Putamen (tissue), 1 donor: ENCODE measurements around the gene CMPK1.

Experiments used
- DNase-seq: peaks from one replicate; pipeline ENCODE4 v3.0.0-alpha.2; 2016; ENCODE audit warnings: low spot score

Gene CMPK1

DNA sequence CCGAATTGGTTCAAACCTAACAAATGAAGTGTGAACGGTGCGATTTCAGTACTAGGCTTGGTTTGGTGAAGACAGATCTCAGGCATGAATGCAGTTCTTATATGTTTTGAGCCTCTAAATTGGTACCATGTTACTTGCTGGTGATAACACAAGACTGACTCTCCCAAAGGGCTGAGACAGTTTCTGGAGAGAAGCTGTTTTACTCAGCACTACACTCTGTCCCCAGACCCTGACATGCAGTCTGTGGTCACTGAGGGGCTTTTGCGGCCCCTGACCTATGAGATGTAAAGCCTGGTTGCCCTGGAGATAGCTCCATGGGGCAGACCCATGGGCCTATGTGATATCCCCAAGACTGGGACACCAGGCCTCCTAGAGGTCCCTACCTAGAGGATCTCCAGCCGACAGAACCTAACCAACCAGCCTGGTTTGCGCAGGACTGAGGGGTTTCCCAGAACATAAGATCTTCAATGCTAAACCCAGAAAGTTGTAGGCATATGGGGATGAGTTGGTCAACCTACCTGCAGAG lies 63.1 kb downstream of the CMPK1 start:
- no peak for DNase-seq

DNA sequence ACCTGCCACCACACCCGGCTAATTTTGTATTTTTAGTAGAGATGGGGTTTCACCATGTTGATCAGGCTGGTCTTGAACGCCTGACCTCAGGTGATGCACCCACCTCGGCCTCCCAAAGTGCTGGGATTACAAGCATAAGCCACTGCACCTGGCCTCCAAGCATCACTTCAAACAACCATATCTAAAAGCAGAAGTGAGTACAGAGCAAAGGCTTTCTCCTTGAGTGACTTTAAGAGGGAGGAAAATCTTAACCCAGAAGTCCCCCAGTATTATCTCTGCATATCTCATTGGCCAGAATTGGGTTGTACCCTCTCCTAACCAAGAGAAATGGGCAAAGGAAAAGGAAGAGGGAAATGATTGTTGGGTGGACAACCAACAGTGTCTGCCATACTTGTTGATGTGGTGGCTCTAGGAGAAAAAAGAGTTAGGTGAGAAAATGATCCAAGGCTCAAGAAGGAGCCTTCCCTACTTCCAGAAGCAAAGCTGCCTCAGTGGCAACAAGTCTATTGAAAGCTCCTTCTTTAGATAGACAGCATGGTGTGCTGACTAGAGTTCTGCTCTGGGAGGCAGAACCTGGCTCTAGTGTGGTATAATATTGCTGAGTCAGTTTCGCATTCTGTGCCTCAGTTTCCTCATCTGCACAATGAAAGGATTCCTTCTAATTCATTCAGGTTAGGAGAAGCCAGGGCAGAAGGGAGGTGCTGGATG lies 65.7 kb downstream of the CMPK1 start:
- DNase-seq = no peak

DNA sequence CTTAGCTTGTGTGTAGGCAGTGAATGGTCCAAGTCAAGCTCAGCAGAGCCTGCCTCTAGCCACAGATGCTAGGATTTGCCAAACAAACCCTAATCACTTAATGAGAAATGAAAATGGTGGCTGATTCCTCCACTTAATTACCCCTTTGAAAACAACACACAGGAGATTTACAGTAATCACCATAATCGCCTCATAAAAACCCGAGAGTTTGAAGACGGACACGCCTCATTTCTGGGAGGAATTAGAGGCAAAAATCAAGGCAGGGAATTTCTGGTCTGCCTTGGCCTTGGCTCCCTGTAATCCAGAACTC lies 66.2 kb downstream of the CMPK1 start:
- no peak for DNase-seq

DNA sequence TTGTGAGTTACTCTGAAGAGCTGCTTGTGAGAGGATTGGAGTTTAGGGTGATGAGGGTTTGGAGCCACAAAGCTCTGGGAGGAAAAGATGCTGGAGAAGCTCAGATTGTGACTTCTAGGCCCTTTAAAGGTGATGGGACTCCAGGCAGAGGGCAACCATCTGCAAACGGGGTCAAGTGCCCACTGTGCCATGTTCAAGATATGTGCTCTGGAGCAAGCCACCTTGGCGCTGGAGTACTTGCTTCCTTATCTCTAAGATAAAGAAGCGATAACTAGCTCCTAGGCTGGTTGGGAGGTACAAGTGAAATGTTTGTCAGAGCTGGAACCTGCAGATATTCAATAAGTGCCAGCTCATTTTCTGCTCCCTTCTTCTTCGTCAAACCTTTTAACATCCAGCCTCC lies 68.2 kb downstream of the CMPK1 start:
- no peak for DNase-seq

DNA sequence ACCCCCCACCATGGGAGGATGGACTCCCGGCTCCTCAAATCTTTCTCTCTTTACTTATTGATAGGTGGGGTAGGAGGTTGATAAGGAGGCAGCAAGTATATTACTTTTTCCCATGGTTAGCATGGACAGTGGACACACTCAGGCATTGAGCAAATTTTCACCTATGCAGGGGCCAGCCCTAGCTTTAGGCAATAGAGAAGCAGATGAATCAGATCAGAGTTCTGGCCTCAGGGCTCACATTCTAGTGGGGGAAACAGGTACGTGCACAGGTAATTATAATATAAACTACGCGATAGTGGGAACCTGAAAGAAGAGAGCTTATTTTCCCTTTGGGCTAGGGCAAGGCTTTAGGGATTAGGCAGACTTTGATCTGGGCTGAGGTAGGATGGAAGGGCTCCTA lies 69.0 kb downstream of the CMPK1 start:
- no peak for DNase-seq

DNA sequence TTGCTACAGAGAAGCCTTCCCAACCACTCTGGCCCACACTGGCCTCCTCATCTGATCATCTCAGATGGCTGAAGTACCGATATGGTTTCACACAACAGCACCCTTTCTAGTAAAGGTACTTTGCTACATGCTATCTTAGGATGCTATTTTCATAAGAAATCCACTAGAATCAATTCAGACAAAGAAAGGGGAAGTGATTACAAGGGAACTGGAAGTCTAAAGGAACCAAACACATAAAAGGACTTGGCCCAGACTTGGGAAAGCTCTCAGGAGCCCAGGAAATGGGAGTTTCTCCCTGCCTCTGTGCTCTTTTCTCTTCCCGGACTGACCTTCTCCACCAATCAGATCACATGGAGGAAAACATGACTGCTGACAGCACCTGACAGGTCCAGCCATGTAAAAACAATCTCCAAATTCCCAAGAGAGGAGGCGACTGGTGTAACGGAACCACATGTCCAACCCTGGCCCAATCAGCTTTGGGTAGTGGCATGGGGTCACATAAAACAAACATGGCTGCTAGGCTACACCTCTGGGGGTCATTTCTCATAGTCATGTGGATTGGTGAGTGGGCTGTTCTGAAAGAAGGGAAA lies 69.8 kb downstream of the CMPK1 start:
- no peak for DNase-seq

DNA sequence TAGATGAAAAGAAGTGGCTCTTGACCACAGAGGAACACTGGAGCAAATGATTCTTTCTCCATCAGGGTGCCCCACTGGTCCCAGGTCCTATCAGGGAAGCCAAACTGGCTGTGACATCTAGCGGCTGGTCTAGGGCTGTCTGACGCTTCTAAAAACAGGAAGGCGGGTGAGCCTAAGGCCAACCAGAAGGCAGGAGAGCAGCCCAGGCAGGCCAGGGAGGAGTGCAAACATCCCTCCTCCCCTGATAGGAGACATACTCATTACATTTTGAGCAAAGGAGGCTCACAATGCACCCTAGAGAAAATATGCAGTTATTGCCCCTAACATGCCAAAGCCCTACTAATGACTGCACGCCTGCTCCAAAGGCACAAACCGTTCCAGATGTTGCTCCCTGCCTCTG lies 72.1 kb downstream of the CMPK1 start:
- DNase-seq = no peak

DNA sequence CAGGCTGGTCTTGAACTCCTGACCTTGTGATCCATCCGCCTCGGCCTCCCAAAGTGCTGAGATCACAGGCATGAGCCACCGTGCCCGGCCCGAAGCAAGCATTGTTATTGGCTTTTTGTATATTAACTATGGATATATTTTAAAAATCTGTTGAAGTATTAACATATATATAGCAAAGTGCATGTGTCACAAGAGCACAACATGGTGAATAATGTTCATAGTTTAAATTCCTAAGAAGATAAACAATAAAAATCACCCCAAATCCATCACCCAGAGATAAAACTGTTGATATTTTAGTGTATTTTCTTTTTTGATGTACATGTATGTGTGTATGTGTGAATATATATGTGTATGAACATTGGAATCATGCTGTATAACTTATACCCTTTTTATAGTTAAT lies 73.4 kb downstream of the CMPK1 start:
- no peak for DNase-seq

DNA sequence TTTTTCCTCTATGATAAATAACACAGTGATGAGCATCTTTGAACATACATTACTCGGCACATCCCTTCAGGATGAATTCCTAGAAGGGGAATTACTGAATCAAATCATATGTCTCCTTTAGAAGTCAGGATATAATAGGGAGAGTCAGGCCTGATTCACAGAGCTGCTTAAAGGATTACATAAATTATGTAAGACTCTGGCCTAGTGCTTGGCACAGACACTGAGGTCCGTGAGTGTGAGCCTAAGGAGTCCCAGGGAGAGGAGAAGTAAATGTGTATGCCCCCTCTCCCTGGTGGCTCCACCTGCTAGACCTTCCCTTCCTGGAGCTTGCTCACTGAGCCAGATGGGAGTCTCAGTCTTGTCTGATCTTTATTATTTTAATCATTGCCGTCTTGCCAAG lies 73.9 kb downstream of the CMPK1 start:
- no peak for DNase-seq

DNA sequence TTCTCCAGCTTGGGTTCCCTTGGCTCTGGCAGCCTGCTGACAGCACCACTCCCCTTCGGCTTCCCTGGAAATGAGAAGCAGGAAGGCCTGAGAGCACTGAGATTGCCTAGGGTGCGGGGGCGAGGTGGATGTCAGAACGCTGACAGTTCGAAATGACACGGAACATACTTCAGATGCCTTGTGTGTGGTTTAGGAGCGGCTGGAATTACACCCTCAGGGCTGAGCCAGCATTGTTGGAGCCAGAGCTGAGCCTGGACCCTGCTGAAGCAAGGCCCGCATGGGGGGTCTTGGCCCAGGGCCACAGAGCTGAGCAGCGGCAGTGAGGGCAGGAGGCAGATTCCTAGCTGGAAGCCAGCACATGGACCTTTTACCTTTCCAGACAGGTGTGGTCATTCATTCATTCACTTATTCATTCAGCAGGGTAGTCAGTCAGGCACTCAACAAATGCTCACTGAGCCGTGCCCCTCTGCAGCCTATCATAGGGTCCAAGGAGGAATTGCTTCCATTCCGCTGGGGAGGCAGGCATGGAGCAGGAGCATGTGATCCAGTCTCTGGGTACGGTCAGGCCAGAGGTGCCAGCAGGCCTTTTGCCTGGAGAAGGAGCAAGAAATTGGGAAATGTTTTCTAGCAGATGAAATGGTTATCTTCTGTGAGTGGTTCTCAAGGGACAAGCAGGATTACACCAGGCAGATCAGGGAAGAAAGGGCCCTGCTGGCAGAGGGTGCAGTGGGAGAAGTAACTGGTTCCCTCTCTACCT lies 75.9 kb downstream of the CMPK1 start:
- DNase-seq = peak; percentile 27

DNA sequence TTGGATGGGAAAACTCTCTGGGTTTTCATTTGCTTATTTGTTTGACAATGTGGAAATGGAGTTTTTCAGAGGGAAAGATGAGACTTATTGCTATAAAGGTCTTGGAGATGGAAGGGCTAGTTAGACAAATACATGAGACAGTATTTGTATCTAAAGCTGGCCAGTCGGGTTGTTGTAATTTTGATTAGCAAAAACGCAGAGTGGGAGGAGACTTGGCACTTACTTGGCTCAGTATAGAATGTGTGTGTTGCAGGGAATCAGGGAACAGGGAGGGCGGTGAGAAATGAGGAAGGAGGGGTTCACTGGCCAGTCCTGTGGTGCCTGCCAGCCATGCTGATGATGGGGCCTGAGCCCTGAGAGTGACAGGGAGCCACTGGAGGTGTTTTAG lies 76.5 kb downstream of the CMPK1 start:
- no peak for DNase-seq

DNA sequence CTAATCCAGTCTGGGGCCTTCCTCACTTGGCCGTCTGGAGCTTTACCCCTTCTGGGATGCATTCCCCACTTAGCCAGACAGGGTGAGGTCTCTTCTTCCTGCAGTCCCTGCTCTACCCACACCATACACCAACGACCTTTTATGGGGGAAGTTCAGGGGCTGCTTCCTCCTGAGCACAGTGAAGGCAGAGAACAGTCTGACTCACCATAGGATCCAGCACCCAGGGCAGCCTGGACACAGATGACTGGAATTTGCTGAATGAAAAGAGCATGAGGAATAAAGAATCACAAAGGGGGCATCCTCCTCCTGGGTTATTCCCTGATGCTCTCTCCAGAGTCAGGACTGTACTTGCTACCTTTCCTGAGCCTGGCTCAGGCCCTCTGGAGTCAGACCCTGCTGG lies 77.8 kb downstream of the CMPK1 start:
- no peak for DNase-seq

DNA sequence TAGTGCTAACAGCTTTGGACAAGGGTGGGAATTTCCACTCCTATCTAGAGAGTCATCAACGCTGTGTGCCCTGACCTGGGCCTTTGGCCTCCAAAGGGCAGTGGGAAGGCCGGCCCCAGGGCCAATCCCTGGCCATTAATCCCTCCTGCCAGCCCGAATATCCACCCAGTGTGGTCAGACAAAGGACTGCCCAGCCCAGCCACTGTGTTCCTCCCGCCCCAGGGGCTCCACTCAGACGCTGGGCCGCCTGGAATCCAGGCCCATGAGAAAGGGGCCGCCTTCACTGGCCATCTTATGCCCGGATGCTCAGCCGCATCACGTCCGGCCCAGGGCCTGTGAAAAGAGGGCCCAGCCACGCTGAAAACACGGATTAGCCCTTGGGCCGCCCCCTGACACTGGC lies 78.8 kb downstream of the CMPK1 start:
- DNase-seq = no peak

DNA sequence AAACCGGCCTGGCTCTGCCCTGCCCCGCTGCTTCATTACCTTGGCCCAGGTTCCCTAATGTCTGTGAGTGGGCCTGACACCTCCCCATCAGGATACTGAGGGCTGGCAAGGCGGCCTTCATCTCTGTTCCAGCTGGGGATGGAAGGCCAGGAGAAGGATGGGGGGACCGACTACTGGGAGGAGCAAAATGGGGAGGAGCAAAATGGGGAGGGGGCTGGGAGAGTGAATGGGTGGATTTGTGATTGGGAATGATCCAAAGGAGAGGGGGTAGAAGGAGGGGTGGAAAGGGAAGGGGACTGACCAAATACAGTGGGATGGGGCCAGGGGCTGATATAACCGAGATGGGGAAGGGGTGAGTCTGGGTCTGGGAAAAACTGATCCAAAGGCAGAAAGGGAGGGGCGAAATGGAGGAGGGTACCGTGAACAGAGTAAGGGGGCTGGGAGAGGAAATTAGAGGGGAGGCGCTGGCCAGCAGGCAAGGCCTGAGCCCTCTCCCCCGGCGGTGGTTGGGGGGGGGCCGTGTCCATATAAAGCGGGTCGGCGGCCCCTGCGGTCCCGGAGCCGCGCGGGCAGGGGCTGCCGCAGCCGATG lies 82.2 kb downstream of the CMPK1 start, which contains the start of gene FOXE3:
Gene FOXE3, plus strand, starts transcription at position 558 of the 591 bp plus-strand sequence. Its CDS starts 31 bp downstream, at position 589.
- DNase-seq = no peak

DNA sequence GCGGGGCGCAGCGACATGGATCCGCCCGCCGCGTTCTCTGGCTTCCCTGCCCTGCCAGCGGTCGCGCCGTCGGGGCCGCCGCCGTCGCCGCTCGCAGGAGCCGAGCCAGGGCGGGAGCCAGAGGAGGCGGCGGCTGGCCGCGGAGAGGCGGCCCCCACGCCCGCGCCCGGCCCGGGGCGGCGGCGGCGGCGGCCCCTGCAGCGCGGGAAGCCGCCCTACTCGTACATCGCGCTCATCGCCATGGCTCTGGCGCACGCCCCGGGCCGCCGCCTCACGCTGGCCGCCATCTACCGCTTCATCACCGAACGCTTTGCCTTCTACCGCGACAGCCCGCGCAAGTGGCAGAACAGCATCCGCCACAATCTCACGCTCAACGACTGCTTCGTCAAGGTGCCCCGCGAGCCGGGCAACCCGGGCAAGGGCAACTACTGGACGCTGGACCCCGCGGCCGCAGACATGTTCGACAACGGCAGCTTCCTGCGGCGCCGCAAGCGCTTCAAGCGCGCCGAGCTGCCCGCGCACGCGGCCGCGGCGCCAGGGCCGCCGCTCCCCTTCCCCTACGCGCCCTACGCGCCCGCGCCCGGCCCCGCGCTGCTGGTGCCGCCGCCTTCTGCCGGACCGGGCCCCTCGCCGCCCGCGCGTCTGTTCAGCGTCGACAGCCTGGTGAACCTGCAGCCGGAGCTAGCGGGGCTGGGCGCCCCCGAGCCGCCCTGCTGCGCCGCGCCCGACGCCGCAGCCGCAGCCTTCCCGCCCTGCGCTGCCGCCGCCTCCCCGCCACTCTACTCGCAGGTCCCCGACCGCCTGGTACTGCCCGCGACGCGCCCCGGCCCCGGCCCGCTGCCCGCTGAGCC lies 83.0 kb downstream of the CMPK1 start:
- DNase-seq = no peak

DNA sequence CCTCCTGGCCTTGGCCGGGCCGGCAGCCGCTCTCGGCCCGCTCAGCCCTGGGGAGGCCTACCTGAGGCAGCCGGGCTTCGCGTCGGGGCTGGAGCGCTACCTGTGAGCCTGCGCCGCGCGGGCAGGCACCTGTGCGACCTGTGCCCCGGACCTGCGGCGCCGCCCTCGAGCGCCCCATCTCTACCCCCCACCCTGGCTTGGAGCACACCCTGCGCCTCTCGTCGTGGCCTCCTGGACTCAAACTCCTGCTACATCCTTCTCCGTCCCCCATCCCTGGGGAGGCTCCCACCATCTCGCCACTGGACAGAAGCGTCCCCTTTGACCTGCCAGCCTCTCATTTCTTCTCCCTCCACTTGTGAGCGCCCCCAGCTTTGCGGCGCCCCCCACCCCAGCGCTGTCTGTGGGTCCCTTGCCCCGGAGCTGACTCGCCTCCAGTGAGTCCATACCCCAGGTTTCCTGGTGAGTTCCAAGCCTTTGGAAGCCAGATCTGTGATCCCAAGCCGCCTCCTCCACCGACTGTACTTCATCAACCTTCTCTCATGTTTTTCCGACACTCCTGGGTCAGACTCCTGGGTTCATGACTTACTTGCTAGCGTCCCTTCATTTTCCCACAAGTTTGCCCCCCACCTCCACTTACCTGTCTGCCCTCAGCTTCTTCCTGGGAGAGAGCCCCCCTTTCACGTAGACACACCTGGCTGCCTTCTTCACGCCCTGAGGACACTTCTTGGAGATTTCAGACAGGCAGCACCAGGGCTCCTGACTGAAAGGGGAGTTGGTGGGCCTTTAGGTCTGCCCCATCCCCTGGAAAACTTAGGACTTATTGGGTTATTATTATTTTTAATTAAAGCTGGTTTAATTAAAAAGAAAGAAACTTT lies 83.8 kb downstream of the CMPK1 start:
- DNase-seq = no peak

DNA sequence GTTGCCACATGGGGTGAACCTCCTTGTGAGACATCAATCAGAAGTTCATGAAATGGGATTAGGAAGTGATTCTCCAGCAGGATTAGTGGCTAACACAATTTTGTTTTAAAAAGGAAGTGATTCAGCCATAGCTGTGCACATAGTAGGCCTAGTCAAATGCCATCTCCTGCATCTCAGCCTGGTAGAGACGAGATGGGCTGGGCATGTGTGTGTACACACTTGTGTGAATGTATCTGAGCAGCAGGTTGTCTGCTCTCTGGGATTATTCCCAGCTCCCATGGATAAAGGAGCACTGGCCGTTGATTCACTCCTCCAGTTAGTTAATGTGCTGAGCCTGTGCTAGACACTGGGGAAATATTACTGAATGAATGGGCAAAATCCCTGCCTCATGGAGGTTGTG lies 84.5 kb downstream of the CMPK1 start:
- DNase-seq = no peak

DNA sequence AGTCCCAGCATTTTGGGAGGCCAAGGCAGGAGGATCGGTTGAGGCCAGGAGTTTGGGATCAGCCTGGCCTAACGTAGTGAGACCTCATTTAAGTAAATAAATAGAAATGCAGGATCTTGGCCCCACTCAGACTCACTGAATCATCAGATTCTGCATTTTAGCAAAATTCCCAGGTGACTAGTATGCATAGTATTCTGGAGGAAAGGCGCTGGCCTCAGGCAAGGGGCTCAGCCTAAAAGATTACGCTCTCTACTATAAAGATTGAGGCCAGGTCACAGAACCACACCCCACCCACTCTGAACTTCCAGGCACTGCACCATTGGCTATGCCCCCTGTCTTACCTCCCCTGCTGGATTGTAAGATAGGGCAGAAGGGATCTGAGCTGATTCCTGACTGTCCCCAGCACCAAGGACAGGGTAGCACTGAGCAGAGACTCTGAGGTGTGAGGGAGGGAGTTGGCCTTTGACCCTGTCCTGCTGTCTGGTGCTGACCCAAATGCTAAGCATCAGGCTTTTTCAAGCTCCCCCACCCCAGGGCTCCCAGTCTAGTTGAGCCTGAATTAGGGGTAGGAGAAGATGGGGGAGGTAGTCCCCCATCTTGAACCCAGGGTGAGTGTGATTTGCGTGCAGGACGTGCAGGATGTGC lies 85.2 kb downstream of the CMPK1 start:
- no peak for DNase-seq

DNA sequence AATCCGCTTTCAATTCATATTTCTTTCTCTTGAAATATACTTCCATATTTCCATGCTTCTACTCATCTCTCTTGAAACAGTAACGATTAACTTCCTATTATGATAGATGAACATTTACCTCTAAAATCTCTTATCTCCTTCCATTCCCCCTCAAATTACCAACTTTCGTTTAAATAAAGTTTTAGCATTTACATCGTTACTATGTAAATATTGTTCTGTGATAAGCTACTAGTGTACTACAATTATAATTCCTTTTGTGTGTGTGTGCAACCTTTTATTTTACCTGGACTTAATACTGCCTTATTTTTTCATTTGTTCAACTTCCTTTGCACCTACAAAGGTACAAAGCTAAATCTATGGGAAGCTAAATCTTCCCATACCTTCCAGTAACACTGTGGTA lies 87.0 kb downstream of the CMPK1 start:
- no peak for DNase-seq

DNA sequence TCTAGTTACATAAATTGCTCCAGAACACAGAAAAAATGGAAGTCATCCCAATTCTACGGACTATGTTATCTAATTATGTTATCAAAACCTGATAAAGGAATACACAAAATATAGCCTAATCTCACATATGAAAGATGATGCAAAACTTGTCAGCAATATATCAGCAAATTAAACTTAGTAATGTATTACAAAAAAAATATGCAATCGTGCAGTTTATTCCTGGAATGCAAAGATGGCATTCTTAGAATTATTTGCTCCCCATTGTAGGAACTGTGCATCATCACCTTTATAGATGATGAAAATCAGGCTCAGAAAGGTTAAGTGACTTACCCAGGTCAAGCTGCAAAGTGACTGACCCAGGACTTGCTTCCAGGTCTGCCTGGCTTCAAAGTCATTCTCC lies 90.3 kb downstream of the CMPK1 start:
- DNase-seq = no peak
